Inflammatory macrophage (primary cell): ENCODE measurements around the gene GLRX.
"Not testable (repeated sequence)": the region's sequence is repeated elsewhere in the genome, so short reads cannot be mapped to it uniquely, and the experiment has no call there.

ENCODE experiments used
- DNase-seq, 2 donors: peaks; one replicate each; pipeline ENCODE4 v3.0.0-alpha.2; 2020 to 2022

Gene GLRX

DNA sequence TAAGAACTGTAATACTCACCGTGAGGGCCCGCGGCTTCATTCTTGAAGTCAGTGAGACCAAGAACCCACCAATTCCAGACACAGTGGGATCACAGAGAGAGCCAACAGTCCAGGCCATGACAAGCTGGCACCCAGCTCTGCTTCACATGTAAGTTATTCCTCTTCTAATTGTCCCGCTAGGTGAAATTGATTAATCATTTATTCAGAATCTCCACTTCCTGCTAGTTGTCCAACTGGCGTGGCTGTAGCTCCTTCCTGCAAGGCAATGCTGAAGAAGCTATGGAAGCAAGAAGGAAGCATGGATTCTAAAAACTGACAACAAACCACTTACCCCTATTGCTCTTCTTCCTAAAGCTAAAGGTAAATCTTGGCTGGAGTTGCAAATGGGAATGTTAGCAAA is 30.0 kb upstream of the GLRX start:
- no peak for DNase-seq

DNA sequence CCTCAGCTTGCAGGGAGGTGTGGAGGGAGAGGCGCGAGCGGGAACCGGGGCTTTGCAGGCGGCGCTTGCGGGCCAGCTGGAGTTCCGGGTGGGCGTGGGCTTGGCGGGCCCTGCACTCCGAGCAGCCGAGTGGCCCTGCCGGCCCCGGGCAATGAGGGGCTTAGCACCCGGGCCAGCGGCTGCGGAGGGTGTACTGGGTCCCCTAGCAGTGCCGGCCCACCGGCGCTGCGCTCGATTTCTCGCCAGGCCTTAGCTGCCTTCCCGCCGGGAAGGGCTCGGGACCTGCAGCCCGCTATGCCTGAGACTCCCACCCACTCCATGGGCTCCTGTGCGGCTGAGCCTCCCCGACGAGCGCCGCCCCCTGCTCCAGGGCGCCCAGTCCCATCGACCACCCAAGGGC is 28.6 kb upstream of the GLRX start:
- not testable (repeated sequence) for DNase-seq

DNA sequence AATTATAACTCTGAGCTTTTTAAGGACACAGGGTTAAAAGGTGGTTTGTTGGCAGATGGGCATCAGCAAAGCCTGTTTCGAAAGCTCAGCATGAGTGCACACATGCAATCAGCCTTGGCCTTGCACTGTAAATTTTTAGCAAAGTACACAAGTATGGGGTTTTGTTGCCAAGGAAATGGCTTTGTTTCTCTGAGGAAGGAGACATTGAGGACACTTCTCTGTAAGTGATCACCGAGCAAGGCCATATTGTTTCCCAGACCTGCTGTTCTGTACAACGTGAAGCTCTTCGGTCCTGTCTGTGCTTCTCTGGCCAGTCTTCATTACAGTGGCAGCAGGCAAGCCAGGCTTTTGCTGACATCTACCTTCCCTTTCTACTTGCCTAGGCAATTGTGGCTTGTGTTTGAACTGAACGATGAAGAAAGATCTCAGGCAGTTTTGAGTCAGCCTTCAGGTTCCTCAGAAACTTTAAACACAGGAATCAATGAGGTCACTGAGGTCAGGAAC is 27.9 kb upstream of the GLRX start:
- peak in 1 of 2 donors; percentile 47 for DNase-seq

DNA sequence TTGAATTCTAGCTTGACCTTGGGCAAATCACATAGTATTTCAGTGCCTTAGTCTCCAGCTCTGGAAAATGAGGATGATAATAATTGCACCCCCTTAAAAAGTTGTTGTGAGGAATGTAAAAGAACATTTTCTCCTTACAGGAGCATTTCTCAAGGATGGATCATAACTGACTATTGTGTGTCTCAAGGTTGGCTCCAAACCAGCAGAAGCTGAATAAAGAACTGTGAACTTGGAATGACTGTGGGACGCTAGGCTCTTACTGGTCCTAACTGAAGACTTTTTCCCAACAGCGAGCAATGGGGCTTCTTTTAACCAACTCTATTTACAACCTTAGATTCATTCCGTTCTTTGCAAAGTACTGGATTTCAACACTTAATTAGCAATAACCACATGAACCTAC is 26.2 kb upstream of the GLRX start:
- DNase-seq = no peak

DNA sequence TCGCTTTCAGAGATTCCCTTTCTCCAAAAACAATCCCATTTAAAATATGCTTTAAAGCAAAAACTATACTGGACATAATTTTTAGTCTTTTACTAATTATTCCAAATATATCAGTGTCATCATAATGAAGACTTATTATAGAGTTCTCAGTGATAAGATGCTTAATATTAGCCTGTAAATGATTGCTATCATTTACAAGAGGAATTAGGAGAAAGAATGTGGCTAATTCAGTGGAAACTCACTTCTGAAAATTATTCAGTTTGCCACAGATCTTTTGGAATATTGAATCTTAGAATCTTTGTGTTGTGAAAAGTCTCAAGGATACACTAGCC is 24.7 kb upstream of the GLRX start:
- DNase-seq = no peak

DNA sequence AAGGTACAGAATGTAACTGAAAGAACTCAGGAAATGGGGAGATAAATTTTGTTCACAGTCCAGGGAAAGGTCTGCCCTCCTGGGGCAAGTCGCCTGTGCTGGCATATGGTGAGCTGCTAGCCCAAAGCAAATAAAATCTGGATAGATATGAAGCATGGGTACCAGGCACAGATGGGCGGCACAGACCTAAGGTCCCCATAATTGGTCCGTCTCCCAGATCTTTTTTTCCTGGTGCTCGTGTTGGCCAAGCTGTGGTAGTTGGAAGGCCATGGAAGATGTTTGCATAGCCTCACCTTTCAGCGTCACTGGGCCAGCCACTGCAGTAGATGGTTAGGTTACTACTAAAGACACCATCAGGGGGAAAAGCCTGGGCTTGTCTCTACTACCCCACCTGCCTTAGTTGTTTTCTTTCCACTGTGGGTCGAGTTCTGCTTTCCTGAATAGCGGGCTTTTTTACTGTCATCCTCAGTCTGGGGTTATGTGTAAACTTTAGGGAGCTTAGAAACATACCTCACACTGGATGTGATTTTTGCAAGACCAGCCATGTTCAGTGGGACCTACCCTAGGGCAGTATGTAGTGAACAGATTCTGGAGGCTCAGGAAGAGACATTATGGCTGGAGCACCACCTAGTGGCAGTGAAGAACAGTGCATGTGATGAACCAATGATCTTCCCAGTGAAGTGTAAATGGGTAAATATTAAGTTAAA is 24.2 kb upstream of the GLRX start:
- DNase-seq = peak; percentile 78 to 81

DNA sequence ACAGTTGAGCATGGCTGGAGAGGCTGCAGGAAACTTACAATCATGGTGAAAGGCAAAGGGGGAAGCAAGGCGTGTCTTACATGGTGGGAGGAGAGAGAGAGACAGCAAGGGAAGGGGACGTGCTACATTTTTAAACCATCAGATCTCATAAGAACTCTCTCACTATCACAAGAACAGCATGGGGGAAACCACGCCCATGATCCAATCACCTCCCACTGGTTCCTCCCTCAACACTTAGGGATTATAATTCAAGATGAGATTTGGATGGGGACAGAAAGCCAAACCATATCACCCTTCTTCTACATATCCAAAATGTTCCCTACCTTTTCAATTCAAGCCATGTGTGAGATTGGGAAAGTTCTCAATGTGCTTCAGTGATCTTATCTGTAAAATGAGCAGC is 22.9 kb upstream of the GLRX start:
- peak; percentile 49 to 64 for DNase-seq

DNA sequence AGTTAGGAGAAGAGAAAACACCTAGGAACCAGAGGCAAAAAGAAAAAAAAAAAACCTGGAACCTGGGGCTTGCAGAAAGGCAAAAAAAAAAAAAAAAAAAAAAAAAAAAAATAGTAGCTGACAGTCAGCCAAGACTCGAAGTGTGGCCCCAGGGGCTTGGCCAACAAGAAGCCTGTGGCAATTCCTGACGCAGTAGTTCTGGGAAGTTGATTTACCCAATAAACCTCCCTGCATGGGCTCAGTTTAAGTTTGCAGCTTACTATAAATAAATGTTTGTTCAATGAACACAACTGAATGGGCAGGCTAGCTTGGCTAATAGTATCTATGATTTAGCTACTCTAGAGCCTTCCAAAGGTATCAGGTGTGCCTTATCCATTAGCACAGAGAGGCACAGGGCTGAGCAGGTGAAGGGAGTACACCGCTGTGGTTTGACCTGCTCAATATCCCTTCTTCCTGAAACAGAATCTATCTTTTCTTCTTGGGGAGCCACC is 21.3 kb upstream of the GLRX start:
- peak; percentile 89 for DNase-seq

DNA sequence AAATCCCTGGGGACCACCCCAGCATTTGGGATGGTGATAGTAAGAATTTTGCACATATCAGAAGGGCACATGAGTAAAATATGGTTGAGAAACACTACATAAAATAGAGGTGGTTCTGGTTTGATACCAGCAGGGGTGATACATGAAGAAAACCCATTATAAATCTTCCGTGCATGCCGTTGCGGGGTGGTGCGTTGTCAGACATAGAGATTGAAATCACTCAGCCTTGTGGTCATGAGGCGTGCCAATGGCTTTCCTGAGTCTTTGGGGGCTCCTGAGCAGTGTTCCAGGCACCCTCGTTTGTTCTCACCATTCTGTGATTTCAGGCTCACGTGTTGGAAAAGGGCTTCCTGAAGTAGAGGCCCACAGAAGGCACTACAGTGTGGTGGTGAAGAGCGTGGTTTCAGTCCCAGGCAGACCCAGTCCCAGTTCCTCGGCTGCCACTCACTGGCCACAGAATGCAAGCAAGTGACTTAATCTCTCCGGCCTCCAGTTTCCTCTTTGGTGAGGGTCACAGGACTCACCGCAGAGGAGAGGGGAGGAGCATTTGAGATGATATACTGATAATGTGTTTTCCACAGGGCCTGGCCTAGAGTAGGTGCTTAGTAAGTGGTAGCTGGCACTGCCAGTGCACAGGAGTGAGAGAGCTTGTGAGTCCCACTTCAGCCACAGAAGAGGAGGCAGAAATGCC is 20.5 kb upstream of the GLRX start:
- peak; percentile 96 to 98 for DNase-seq

DNA sequence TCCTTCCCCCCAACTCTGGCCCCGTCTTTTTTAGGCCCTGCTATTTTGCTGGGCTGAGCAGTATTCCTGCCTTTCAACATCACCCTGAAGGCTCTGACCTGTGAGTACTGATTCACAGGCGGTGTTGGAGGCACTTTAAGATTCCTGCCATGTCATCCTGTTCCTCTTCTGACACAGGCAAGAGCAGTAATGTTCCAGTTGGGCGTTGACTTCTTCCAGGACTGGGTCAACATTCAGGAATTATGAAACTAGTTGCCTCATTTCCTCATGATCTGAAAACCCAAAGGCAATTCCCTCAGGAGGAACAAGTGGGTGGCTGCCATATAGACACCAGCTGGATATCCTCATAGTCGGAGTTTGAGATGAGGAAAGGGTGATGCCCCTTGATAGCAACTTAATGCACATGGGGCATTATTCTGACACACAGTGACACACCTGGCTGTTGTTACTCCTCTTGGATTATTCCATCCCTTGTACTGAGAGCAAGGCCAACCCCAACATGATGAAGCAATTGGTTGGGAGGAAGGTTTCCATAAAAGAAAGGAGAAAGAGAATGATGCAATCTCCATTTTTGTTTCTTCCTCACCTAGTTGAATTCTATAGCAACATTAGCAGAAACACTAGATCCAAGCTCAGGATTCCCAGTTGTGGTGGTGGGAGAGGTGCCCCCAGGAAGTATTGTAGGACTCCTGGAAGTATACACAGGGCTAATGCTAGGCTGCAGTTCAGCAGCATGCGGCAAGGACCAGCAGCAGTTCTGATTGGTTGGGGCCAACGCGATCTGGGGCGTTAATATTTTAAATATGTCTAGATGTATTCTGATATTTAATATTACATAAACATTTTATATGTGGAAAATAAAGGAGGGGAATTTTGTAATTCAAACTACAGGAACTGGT is 19.6 kb upstream of the GLRX start:
- DNase-seq = peak; percentile 94 to 96

DNA sequence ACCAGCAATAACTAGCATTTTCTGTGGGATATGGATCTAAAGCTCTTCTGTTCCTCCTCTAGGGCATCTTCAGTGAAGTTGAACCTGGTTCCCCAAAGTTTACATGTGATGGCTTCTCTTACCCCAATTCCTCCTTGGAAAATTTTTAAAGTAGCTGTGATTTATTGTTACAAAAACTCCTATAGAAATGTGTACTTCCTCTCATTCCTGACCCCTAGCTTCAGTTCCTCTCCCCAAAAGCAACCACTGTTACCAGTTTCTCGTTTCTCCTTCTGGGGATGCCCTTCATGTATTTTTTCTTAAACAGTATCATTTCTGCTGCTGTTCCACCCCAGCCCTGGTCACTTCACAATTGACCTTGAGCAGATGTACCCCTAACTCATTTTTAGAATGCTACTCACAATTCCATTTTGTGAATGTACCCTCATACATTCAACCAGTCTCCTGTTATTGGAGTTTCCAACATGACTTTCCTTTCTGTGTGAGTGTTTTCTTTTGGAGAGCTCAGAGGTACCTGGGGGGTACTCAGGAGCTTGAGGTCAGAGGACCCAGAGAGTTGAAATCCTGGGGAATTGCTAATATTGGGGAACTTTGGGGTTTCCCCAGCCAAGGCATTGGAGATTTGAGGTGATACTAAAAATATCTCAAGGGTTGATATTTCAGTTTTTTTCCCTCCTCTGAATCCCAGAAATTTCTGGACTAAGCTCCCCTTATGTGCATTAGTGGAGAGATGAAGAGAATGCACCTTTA is 18.6 kb upstream of the GLRX start:
- peak; percentile 63 to 66 for DNase-seq

DNA sequence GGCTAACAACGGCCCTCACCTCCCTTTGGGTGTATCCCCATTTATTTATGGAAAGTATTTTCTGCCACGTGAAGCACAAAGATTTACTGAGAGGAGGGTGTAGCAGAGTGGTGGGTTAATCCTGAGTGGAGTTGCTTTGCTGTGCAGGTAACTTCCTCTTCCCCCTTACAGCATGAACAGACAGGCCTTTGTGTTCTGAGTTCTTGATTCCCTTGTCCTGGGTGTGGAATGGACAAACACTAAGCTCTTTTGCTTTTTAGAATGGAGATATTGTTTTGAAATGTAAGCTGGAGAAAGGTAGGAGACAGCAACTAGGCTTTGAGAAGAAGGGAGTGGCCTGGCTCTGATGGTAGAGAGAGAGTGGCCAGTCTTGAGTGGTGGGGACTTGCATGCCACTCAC is 17.1 kb upstream of the GLRX start:
- DNase-seq = no peak

DNA sequence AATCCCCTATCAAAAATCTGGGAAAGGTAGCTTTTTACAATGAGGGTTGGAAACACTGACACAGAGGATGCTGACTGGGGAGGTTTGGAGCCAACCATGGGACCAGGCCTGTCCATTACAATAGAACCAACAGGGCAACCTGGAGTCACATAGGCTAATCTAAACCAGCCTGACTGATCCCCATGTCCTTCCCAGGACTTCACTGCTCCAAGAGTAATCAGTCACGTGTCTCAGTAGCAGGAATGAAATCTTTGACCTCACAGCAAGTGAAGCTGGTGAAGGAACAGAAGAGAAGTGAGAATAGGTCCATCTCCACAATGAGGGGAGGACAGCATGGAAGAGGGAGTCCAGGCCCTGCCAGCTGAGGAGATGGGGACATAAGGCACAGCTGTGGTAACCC is 16.0 kb upstream of the GLRX start:
- DNase-seq = peak in 1 of 2 donors; percentile 2

DNA sequence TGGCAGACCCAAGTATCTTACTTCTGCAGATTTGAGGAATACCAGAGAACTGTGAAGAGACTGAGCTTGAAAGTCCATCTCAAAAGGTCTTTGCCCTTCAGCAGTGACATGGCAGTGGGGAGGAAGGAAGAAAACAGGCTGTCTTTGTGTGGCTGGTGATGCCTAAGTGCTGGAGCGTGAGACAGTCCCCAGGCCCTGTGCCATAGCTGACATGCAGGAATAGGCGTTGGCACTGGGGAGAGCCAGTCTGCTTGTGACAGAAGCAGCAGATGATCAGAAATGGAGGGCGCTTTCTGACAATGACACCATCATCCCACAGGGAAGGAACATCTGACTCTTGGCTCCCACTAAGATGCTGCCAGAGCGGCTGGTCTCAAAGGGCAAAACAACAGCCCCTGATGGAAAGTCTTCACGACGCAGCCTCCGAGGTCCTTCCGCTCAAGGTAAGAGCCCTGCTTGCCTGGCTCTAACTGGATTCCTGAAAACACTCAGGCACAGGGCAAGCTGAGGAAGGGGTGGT is 15.5 kb upstream of the GLRX start:
- DNase-seq = peak in 1 of 2 donors; percentile 30

DNA sequence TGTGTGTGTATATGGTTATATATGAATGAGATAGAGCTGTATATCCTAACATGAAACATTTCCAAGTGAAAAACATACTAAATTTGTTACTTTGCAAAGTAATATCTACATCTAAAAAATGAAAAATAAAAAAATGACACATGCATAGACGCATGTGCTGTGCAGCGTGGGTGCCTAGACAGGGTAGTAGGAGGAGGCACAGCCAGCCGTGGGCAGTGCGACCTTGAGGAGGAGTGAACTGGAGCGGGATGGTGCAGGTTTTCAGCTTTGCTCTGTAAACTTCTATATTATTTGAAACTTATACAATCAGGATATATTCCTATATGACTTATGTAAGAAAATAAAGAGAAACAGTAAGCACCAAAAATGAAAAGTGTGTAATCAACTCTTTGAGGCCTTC is 15.0 kb upstream of the GLRX start:
- DNase-seq = peak in 1 of 2 donors; percentile 63

DNA sequence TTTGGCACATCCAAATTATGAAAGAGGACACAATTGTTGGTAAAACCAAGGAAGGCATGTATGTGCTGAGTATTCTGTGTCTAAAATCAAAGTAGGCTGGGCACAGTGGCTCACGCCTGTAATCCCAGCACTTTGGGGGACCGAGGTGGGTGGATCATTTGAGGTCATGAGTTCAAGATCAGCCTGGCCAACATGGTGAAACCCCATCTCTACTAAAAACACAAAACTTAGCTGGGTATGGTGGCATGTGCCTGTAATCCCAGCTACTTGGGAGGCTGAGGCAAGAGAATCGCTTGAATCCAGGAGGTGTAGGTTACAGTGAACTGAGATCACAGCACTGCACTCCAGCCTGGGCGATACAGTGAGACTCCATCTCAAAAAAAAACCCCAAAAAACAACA is 14.4 kb upstream of the GLRX start:
- not testable (repeated sequence) for DNase-seq

DNA sequence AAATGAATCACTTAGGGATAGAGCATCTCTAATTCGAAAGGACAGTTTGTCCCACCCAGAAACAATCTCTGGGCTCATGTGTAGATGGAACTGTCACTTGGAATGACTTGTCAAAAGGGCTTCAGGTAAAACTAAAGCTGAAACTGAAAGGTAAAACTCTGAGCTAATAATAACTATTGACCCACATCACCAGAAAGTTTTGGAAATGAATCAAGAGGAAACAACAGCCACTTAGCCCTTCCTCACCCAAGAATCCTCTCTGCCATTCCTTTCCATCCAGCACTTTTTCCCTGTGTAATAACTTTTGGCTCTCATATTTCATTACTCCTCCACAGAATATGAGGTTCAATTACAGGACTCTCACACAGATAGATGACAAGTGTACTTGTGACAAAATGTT is 14.0 kb upstream of the GLRX start:
- peak in 1 of 2 donors; percentile 3 for DNase-seq

DNA sequence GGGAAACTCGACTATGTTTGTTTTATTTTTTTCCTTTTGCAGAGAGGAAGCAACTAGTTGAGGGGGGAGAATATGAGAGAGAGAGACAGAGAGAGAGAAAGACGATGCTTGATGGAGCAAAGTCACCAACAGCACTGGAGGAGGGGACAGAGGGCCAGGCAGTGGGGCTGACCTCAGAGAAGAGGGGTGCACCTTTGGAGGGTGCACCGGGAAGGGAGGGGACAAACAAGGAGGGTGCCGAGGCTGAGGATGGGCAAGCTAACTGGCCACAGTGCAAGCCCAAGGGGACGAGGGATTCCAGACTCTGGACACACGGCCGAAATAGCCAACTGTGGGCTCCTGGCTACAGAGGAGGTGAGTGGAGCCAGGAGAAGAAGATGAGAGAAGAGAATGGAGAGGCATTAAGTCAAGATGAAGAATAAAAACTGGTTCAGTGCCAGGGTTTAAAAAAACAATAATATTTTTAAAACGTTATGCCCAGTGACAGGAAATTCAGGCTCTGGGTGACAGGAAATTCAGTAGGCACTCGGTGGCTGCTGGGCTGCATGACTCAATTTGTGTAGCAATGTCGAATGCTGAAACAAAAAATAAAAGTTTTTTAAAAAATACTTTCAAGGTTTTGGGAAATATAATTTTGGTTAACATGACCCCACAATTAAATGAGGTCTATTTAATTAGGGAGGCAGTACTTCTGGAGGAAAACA is 13.3 kb upstream of the GLRX start:
- peak; percentile 49 to 62 for DNase-seq

DNA sequence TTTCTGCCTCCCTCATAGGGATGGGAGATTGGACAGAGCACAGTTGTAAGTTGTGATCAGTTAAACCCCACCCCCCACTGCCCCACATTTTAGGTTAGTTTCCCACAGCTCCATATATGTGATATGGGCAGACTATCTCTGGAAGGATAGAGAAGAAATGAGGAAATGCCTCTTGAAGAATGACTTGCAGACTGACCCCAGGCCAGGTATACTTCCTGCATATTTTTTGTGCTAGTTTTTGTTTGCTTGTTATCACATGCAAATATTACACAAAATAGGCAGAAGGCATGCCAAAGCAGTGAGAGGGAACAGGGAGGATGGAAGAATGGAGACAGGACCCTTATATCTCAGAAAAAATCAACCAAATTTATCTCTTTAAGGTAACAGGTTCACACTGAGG is 10.1 kb upstream of the GLRX start:
- DNase-seq = no peak

DNA sequence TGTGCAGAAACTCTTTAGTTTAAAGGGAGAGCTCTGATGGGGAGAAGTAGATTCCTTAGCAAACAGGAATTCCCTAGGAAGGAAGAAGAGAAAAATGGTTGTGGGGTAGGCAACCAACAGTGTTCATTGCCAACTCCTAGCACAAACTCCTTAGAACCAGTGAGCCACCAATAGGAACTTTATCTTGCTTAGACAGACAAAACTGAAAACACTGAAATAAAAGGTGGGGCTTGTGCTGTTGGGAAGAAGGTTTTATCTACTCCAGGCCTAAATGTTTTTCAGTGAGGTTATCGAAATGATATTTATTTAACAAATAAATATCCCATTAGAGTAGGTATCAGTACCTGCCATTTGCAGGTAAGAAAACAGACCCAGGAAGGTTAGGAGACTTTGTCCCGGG is 7.7 kb upstream of the GLRX start:
- no peak for DNase-seq

DNA sequence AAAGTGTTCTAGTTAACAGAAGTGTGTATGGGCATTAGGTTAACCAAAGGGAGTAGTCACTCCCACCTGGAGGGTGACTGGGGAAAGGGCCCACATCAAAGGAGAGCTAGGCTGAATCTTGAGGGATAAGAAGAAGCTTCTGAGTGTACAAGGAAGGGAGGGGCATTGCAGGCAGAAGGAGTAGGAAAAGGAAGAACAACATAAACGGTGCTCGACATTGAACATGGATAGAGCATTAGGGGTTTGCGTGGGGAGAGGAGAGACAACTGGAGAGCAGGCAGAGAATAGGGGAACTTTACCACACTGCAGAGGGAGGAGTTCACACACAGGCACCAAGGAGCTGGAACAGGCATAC is 5.3 kb upstream of the GLRX start:
- peak; percentile 25 to 44 for DNase-seq
